Naive B cell (primary cell): Measurements from ENCODE around the gene TMEM132D. TPM values are rescaled to one million over a fixed set of nuclear protein-coding genes. Genes with fewer than 3 reads are reported as not detected.
A peak's percentile ranks its signal among the peaks of the same experiment; 100 is the strongest.

Source experiments
- ATAC-seq, 2 donors: fragments of 150-1000 bp; cut with Tn5 transposase; 2 replicates each; pipeline ENCODE4 v1.10.0; 2021; ENCODE audit warnings: low read depth in 2 of 2, mild to moderate bottlenecking in 2 of 2, moderate library complexity in 2 of 2
- DNase-seq: peaks from one replicate; pipeline ENCODE4 v3.0.0; 2022
- H3K27ac Mint-ChIP-seq, 6 donors: one replicate each; pipeline ENCODE4 v1.8.0; 2020 to 2022; ENCODE audit warnings: mild to moderate bottlenecking in 6 of 6, mixed read lengths in 6 of 6, moderate library complexity in 5 of 6, inconsistent platforms in 2 of 6
- H3K27me3 Mint-ChIP-seq, 3 donors: one replicate each; pipeline ENCODE4 v1.8.0; 2021 to 2022; ENCODE audit warnings: mixed read lengths in 3 of 3, mild to moderate bottlenecking in 1 of 3
- H3K36me3 Mint-ChIP-seq, 2 donors: one replicate each; pipeline ENCODE4 v1.8.0; 2020 to 2022; ENCODE audit warnings: mixed read lengths in 2 of 2, inconsistent platforms in 1 of 2, mild to moderate bottlenecking in 1 of 2
- H3K4me1 Mint-ChIP-seq, 3 donors: one replicate each; pipeline ENCODE4 v1.8.0; 2020 to 2022; ENCODE audit warnings: mixed read lengths in 3 of 3, inconsistent platforms in 1 of 3, mild to moderate bottlenecking in 1 of 3, moderate library complexity in 1 of 3
- H3K4me3 Mint-ChIP-seq, 8 donors: one replicate each; pipeline ENCODE4 v1.8.0; 2020 to 2022; ENCODE audit warnings: mild to moderate bottlenecking in 8 of 8, mixed read lengths in 8 of 8, moderate library complexity in 8 of 8, inconsistent platforms in 2 of 8
- H3K9me3 Mint-ChIP-seq, 7 donors: one replicate each; pipeline ENCODE4 v1.8.0; 2020 to 2022; ENCODE audit warnings: mixed read lengths in 7 of 7, mild to moderate bottlenecking in 5 of 7, inconsistent platforms in 2 of 7, moderate library complexity in 1 of 7
- polyA plus RNA-seq, 6 donors: library from polyadenylated mRNA; unstranded; fragments of 300-500 nt; fragmentation: Illumina TruSeq; gene quantifications; one replicate each; pipeline ENCODE4 v1.2.3, GENCODE V29; 2021; ENCODE audit warnings: low read depth in 6 of 6

Gene TMEM132D
- polyA plus RNA-seq, 6 donors from 2014 or later = not detected

DNA sequence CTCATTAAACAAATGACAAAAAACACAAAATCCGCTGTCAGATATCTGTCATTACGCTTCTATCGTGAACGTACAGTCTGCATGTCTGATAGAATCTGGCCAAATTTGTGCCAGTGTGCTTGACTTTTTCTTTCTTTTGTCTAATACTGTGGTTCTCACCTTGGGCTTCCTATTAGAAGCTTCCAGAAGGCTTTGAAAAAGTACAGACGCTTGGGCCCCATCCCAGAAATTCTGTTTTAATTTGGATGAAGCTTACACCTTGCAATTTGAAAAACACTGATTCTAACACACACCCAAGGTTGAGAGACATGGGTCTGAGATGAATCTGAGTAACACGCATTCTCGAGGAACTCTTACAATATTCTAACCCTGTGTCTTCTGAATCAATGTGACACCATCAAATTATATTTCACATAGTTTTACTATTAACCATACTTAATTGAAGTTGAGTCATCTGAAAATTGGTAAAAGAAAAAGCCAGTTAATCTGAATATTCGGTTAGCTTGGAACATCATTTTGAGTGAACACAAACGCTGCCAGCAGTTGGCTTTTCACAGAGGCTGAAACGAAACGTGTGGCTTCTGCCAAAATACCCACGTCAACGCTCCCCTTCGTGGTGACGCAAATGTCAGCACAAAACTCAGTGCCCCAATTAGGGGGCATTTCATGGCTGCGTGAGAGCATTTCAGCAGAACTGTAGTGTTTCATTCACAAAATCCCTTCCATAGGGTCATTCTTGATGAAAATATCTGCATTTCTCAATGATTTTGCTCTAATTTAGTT, 420.5 kb downstream of the TMEM132D start:
- H3K27ac Mint-ChIP-seq = no peak overlapping the region
- H3K9me3 Mint-ChIP-seq = peaks cover 2 to 9% (median 5%) of the 10 kb centered on the region in 7 donors
- no peaks in the 10 kb centered on the region for H3K4me1 Mint-ChIP-seq
- no peak overlapping the region for H3K4me3 Mint-ChIP-seq
- DNase-seq (no peak), ATAC-seq (no peak)
- H3K27me3 Mint-ChIP-seq = no peaks in the 10 kb centered on the region
- H3K36me3 Mint-ChIP-seq = no peaks in the 10 kb centered on the region

- Mint-ChIP-seq H3K36me3 (no peaks in the 10 kb centered on the region), H3K27me3 (no peaks in the 10 kb centered on the region), H3K4me1 (no peaks in the 10 kb centered on the region), H3K27ac (no peak overlapping the region), H3K4me3 (no peak overlapping the region), H3K9me3 (peaks cover 2 to 9% (median 4%) of the 10 kb centered on the region in 7 donors)
- ATAC-seq = no peak
- no peak for DNase-seq
Observed at GRCh38 chr12:129481921-129482320, 421.9 kb downstream of the TMEM132D start.

DNA sequence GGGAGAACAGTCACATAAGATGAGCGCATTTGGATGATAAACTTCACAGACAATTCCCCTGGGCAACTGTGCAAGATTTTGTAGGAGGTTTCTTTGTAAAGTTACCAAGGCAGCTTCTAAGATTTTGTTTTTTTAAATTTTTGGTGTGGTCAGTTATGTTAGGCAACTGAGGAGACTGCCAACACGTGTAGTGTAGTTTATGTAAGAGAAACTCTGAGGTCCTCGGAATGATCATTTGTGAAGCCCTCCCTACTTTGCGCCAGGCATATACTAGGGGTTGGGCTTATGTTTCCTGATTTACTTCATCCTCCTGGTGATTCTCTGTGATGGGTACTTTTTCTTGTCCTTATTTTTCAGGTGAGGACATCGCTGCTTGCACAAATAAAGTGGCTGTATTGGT, 433.6 kb downstream of the TMEM132D start:
- no peak for ATAC-seq
- no peak for DNase-seq
- Mint-ChIP-seq H3K4me3 (no peak overlapping the region), H3K36me3 (no peaks in the 10 kb centered on the region), H3K27me3 (peaks cover 0 to 4% (median 0%) of the 10 kb centered on the region in 3 donors), H3K4me1 (no peaks in the 10 kb centered on the region), H3K27ac (no peak overlapping the region), H3K9me3 (peaks cover 0 to 10% (median 4%) of the 10 kb centered on the region in 7 donors)

DNA sequence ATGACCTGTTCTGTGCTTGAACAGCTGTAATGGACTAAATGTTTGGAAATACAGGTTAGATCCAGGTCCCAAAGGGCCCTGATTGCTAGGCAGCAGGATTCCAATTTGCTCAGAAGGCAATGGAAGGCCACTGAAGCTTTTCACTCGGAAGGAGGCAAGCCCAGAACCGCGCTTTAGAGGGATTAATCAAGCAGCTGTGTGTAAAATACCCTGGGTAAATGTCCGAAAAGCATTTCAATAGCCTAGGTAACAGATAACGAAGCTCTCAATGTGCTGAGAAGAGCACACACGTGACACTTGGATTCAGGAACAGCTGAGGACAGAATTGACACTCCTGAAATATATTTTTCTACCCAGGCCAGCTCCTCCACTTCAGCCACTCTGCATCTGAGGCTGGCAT, 436.1 kb downstream of the TMEM132D start:
- Mint-ChIP-seq H3K27ac (no peak overlapping the region), H3K4me3 (no peak overlapping the region), H3K36me3 (no peaks in the 10 kb centered on the region), H3K9me3 (peaks cover 0 to 10% (median 5%) of the 10 kb centered on the region in 7 donors), H3K4me1 (no peaks in the 10 kb centered on the region), H3K27me3 (peaks cover 0 to 4% (median 0%) of the 10 kb centered on the region in 3 donors)
- ATAC-seq = no peak
- DNase-seq = no peak

DNA sequence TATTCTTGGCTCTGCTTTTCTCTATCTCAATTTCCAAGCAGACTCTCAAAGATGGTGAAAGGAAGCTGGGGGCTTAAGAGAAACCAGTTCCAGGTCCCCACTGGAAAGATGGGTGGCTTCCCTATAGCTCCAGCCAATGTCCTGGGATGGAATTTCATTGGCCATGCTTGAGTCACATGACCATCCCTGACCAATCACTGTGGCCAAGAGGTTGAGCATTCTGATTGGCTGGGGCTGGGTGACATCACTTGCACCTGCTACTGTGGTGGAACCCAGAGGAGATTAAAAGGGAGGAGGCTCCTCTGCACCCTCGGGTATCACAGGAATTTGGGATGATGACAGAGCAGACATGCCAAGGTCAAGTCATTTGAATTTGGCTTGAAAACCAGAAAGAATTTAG, 436.5 kb downstream of the TMEM132D start:
- H3K36me3 Mint-ChIP-seq = no peaks in the 10 kb centered on the region
- peaks cover 0 to 4% (median 0%) of the 10 kb centered on the region in 3 donors for H3K27me3 Mint-ChIP-seq
- H3K9me3 Mint-ChIP-seq = peaks cover 0 to 10% (median 5%) of the 10 kb centered on the region in 7 donors
- H3K4me3 Mint-ChIP-seq = no peak overlapping the region
- DNase-seq (no peak), ATAC-seq (no peak)
- no peak overlapping the region for H3K27ac Mint-ChIP-seq
- no peaks in the 10 kb centered on the region for H3K4me1 Mint-ChIP-seq

DNA sequence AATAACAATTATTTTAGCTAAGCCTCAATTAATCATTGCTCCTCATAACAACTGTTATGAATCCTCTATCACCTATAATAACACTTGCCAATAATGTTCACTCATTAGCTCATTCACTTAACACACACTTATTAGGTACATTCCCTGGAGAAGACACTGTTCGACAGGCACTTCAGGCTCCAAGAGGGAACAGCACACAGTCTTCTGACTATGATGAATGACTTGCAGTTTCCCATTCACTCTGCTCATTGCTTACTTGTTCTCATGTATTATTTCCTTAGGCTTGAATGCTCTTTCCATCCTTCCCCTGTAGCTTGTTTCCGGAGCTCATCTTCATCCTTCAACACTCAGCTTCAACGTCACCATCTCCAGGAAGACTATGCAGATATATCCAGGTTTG, 437.3 kb downstream of the TMEM132D start:
- no peak overlapping the region for H3K4me3 Mint-ChIP-seq
- H3K27ac Mint-ChIP-seq = no peak overlapping the region
- no peak for ATAC-seq
- no peaks in the 10 kb centered on the region for H3K36me3 Mint-ChIP-seq
- DNase-seq = no peak
- peaks cover 0 to 11% (median 5%) of the 10 kb centered on the region in 7 donors for H3K9me3 Mint-ChIP-seq
- peaks cover 0 to 4% (median 0%) of the 10 kb centered on the region in 3 donors for H3K27me3 Mint-ChIP-seq
- no peaks in the 10 kb centered on the region for H3K4me1 Mint-ChIP-seq

GRCh38 chr12:129459886-129460285, 443.9 kb downstream of the TMEM132D start:
- no peak overlapping the region for H3K4me3 Mint-ChIP-seq
- DNase-seq (no peak), ATAC-seq (no peak)
- H3K36me3 Mint-ChIP-seq = no peaks in the 10 kb centered on the region
- H3K4me1 Mint-ChIP-seq = no peaks in the 10 kb centered on the region
- H3K9me3 Mint-ChIP-seq = peaks cover 0 to 14% (median 2%) of the 10 kb centered on the region in 7 donors
- no peaks in the 10 kb centered on the region for H3K27me3 Mint-ChIP-seq
- no peak overlapping the region for H3K27ac Mint-ChIP-seq

- no peaks in the 10 kb centered on the region for H3K4me1 Mint-ChIP-seq
- H3K27me3 Mint-ChIP-seq = no peaks in the 10 kb centered on the region
- ATAC-seq (no peak), DNase-seq (no peak)
- H3K27ac Mint-ChIP-seq = peak overlapping the region in 1 of 6 donors; percentile 7
- H3K4me3 Mint-ChIP-seq = no peak overlapping the region
- H3K9me3 Mint-ChIP-seq = peaks cover 0 to 3% (median 0%) of the 10 kb centered on the region in 7 donors
- no peaks in the 10 kb centered on the region for H3K36me3 Mint-ChIP-seq
Observed at GRCh38 chr12:129446696-129447095, 457.1 kb downstream of the TMEM132D start.

- H3K4me1 Mint-ChIP-seq = no peaks in the 10 kb centered on the region
- peaks cover 0 to 15% (median 4%) of the 10 kb centered on the region in 7 donors for H3K9me3 Mint-ChIP-seq
- no peak for ATAC-seq
- no peak overlapping the region for H3K27ac Mint-ChIP-seq
- H3K36me3 Mint-ChIP-seq = no peaks in the 10 kb centered on the region
- H3K4me3 Mint-ChIP-seq = no peak overlapping the region
- no peaks in the 10 kb centered on the region for H3K27me3 Mint-ChIP-seq
- no peak for DNase-seq
Observed at GRCh38 chr12:129440278-129440677, 463.5 kb downstream of the TMEM132D start.

DNA sequence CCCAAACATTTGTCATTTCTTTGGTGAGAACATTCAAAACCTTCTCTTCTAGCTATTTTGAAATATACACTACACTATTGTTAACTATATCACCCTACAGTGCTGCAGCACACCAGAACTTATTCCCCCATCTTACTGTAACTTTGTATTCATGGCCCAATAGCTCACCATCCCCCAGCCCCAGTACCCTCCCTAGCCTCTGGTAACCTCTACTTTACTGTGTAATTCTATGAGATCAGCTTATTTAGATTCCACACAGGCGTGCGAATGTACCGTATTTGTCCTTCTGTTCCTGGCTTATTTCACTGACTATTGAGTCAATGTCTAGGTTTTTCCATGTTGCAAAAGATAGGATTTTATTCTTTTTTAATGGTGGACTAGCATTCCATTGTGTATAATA, 469.0 kb downstream of the TMEM132D start:
- peaks cover 0 to 20% (median 10%) of the 10 kb centered on the region in 7 donors for H3K9me3 Mint-ChIP-seq
- H3K4me3 Mint-ChIP-seq = no peak overlapping the region
- H3K4me1 Mint-ChIP-seq = no peaks in the 10 kb centered on the region
- no peak for ATAC-seq
- peaks cover 0 to 7% of the 10 kb centered on the region in 2 donors for H3K36me3 Mint-ChIP-seq
- no peak for DNase-seq
- no peaks in the 10 kb centered on the region for H3K27me3 Mint-ChIP-seq
- H3K27ac Mint-ChIP-seq = no peak overlapping the region

- DNase-seq (no peak), ATAC-seq (no peak)
- Mint-ChIP-seq H3K9me3 (peaks cover 0 to 13% (median 8%) of the 10 kb centered on the region in 7 donors), H3K4me3 (no peak overlapping the region), H3K27ac (no peak overlapping the region), H3K36me3 (peaks cover 0 to 7% of the 10 kb centered on the region in 2 donors), H3K27me3 (peaks cover 0 to 6% (median 0%) of the 10 kb centered on the region in 3 donors), H3K4me1 (no peaks in the 10 kb centered on the region)
Observed at GRCh38 chr12:129428240-129428936, 475.4 kb downstream of the TMEM132D start.

- H3K9me3 Mint-ChIP-seq = peaks cover 0 to 8% (median 3%) of the 10 kb centered on the region in 7 donors
- no peaks in the 10 kb centered on the region for H3K36me3 Mint-ChIP-seq
- no peak overlapping the region for H3K4me3 Mint-ChIP-seq
- DNase-seq (no peak), ATAC-seq (no peak)
- H3K27ac Mint-ChIP-seq = no peak overlapping the region
- H3K27me3 Mint-ChIP-seq = peaks cover 0 to 6% (median 0%) of the 10 kb centered on the region in 3 donors
- no peaks in the 10 kb centered on the region for H3K4me1 Mint-ChIP-seq
Observed at GRCh38 chr12:129423041-129423580, 480.7 kb downstream of the TMEM132D start.

DNA sequence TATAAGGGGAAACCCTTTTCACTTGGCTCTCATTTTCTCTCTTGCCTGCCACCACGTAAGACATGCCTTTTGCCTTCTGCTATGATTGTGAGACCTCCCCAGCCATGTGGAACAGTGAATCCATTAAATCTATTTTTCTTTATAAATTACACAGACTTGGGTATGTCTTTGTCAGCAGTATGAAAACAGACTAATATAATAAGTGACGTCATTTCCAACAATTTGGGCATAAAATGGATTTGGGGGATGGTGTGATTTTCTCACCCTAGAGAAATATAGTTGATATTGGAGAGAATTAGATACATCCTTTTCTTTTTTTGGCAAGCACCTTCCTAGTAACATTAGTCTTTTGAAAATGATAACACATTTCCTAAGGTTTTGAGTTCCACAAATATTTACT, 490.5 kb downstream of the TMEM132D start:
- no peaks in the 10 kb centered on the region for H3K4me1 Mint-ChIP-seq
- H3K4me3 Mint-ChIP-seq = no peak overlapping the region
- no peaks in the 10 kb centered on the region for H3K36me3 Mint-ChIP-seq
- DNase-seq (no peak), ATAC-seq (no peak)
- peaks cover 0 to 17% (median 6%) of the 10 kb centered on the region in 7 donors for H3K9me3 Mint-ChIP-seq
- H3K27me3 Mint-ChIP-seq = peaks cover 0 to 4% (median 0%) of the 10 kb centered on the region in 3 donors
- no peak overlapping the region for H3K27ac Mint-ChIP-seq

- no peak overlapping the region for H3K4me3 Mint-ChIP-seq
- no peak for ATAC-seq
- DNase-seq = no peak
- no peak overlapping the region for H3K27ac Mint-ChIP-seq
- H3K36me3 Mint-ChIP-seq = no peaks in the 10 kb centered on the region
- H3K27me3 Mint-ChIP-seq = peaks cover 0 to 4% (median 0%) of the 10 kb centered on the region in 3 donors
- H3K4me1 Mint-ChIP-seq = no peaks in the 10 kb centered on the region
- peaks cover 0 to 5% (median 3%) of the 10 kb centered on the region in 7 donors for H3K9me3 Mint-ChIP-seq
Observed at GRCh38 chr12:129409281-129409680, 494.5 kb downstream of the TMEM132D start.
